SW480 (cell line): Measurements from ENCODE around the gene NR6A1.

Experiments used
- DNase-seq: peaks from one replicate; pipeline ENCODE4 v3.0.0-alpha.2; 2016; ENCODE audit warnings: low spot score

NR6A1 gene

DNA sequence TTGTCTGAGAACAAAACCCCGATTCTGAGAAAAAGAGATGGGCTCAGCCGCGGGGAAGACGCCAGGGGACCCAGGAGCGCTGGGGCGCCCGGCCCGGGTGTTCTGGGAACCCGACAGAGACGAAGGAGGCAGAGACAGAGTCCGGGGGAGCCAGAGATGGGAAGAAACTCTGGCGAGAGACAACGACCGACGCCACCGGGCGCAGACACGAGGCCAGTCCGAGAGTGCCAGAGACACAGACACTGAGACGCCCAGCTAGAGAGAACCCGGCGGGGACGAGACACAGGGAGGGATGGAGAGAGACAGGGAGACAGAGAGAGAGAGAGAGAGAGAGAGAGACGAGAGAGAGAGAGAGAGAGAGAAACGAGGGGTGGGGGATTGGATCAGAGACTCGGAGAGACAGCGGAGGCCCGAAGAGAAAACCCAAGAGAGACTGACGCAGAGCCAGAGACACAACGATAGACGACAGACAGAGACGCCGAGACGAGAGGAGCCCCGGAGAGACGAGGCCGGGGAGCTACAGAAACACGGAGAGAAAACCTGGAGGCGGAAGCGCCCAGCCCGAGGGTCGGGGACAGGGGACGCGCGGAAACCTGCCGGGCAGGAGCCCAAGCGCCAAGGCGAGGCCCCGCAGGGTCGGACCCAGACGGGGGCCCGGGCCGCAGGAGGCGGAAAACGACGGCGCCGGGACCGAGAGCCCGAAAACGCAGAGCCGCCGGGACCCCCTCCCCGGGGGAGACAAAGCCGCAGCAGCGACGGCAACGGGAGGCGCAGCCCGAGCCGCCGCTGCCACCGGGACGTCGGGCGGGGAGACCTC lies 267.2 kb downstream of the NR6A1 start:
- no peak for DNase-seq

DNA sequence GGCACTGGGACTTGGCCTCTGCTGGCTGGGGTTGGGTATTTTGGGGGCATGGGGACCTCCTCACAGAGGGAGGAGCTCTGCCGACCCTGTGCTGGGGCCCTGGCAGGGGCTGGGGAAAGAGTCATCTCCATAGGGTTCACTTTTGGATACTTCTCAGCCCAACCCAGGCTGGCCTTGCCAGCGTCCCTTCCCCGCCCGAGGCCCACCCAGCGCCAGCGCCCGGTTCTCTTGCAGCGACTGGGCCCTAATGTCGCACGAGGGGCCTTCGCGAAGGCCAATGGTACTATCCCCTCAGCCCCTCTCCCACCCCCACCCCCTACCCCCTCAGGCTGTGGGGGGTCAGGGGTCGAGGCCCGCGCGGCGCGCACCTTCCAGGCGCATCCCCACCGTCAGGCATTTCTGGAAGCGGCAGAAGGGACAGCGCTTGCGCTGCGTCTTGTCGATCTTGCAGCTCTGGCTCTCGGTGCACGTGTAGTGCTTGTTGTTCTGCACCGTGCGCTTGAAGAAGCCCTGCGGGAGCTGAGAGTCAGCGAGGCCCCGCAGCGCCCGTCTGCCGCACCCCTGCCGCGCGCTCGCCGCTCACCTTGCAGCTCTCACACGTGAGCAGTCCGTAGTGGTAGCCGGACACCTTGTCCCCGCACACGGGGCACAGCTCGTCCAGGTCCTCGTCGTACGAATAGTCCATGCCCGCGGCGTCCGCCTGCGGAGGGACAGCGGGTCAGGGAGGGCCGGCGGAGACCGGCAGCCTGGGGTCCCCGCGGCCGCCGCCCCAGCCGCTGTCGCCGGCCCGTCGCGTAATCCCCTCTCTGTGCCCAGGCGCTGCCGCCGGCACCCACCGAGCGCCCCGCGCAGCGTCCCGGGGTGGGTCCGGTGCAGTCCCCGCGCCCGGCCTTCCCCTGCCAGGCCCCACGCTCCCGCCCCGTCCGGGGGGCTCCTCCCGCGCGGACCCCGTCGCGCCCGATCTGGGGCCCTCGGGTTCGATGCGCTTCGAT lies 268.1 kb downstream of the NR6A1 start:
- DNase-seq, result no peak

DNA sequence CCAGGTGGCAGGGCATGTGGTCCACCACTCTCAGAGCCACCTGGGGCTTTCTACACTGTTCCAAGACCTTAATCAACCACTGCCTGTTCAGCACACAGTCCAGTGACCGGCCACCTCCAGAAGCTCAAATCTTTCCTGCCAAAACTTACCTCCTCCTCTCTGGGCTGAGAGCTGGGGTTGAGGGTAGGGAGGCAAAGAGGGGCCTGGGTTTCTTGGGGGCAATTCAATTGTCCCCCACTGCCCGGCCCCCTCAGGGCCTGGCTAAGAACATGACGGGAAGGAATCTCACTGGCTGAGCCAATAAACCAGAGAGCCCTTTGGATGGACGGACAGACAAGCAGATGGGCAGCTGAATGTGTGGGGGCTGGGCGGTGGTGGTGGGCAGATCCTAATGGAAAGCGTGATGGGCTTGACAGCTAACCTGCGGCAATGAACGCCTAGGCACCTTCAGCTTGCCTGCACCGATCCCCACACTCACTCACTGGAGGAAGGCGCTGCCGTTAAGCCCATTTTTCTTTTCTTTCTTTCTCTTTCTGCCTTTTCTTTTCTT lies 269.3 kb downstream of the NR6A1 start:
- no peak for DNase-seq

GRCh38 chr9:124500796-124501611 lies 270.1 kb downstream of the NR6A1 start:
- no peak for DNase-seq

DNA sequence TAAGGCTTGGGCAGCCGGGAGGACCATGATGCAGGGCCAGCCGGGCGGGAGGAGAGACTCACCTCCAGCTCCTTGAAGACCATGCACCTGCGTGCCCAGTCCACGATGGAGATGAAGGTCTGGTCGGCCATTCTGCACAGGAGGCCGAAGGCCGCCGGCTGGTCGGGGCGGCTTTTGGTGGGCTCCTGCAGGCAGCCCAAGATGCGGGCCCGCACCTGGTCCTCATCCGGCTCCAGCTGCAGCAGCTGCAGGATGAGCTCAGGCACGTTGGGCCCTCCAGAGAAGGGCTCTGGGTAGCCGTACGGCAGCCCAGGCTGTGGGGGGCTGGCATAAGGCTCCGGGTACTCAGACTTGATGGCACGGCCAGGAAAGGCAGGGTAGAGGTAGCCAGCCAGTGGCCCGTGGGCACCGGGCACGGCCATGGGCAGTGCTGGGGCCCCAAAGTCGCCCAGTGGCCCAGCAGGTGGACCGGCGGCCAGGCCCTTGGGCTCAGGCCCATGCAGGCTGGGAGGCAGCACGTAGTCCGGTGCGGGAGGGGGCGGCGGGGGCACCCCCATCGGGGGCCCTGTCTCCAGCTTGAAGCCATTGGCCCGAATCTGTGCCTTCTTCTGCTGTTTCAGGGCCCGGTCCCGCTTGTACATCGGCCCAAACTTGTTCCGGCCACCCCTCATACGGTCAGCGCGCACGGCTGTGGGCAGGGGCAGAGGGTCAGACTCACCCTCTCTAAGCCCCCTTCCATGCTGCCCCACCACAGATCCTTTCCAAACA lies 270.9 kb downstream of the NR6A1 start:
- DNase-seq, result no peak

GRCh38 chr9:124499216-124499615 lies 271.9 kb downstream of the NR6A1 start:
- DNase-seq, result no peak

DNA sequence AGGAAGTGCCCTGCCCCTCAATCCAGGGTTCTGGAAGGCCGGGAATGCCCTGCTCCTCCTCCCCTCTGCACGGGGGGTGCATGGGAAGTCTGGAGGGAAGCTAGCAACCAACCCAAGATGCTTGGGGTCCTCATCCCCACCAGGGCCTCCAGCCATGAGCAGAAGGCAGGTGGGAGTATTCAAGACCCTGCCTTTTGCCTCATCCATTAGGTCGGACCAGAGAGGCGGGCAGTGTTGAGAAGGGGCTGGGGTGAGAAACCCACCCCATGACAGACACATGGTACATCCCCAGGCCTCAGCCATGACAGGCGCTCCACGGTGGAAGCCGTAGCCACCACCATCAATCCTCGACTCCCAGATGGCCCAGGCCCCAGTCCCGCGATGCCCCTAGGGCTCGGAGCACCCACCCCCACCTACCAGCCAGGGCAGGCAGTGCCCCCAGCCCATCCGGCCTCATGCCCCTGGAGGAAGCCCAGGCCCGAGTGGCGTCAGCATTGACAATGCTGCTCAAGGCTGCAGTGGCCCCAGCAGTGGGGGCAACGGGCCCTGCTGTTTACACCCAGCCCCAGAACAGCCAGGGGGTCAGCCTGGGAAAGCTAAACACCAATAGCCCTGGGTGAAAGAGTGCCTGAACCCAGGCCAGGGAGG lies 272.5 kb downstream of the NR6A1 start:
- no peak for DNase-seq

DNA sequence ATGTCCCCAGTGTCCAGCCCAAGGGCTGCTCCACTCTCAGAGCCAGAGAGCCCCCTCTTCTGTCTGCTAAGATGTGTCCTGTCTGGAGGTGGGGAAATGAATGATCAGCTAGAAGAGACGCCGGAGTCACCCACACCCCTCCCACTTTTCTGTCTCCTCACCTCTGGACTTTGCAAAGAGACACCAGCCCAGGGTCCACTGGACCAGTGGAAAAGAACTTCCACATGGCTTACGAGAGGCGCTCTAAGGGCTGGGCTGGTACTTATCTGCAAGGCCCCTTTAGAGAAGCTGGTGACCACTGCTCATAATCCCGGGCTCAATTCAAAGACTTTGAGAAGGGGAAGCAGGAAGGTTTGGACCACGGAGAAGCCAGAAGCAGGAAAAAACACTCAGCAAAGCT lies 273.1 kb downstream of the NR6A1 start:
- DNase-seq, result no peak

GRCh38 chr9:124497441-124497840 lies 273.7 kb downstream of the NR6A1 start:
- no peak for DNase-seq

GRCh38 chr9:124496463-124496862 lies 274.6 kb downstream of the NR6A1 start:
- DNase-seq, result no peak

GRCh38 chr9:124496075-124496449 lies 275.0 kb downstream of the NR6A1 start:
- DNase-seq, result no peak

- DNase-seq, result no peak
Observed at GRCh38 chr9:124495126-124496074, 275.7 kb downstream of the NR6A1 start.

GRCh38 chr9:124493794-124494479 lies 277.2 kb downstream of the NR6A1 start:
- DNase-seq, result no peak

DNA sequence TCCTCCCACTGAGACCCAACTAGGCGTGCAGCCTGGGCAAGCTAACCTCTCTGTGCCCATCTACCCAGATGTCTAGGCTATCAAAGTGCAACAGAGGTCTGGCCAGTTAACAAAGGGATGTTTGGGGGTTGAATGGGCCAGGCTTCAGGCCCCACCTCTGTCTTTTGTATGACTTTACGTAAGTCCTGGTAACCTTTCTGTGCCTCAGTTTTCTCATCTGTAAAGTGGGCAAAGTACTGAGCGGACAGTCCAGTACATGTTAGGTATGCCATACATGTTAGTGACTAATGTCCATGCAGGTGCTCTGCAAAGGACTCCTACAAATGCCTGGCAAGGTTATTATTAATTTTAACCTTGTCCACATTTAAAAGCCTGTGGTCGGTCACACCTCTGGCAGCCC lies 277.9 kb downstream of the NR6A1 start:
- no peak for DNase-seq

- no peak for DNase-seq
Observed at GRCh38 chr9:124492818-124493217, 278.3 kb downstream of the NR6A1 start.

DNA sequence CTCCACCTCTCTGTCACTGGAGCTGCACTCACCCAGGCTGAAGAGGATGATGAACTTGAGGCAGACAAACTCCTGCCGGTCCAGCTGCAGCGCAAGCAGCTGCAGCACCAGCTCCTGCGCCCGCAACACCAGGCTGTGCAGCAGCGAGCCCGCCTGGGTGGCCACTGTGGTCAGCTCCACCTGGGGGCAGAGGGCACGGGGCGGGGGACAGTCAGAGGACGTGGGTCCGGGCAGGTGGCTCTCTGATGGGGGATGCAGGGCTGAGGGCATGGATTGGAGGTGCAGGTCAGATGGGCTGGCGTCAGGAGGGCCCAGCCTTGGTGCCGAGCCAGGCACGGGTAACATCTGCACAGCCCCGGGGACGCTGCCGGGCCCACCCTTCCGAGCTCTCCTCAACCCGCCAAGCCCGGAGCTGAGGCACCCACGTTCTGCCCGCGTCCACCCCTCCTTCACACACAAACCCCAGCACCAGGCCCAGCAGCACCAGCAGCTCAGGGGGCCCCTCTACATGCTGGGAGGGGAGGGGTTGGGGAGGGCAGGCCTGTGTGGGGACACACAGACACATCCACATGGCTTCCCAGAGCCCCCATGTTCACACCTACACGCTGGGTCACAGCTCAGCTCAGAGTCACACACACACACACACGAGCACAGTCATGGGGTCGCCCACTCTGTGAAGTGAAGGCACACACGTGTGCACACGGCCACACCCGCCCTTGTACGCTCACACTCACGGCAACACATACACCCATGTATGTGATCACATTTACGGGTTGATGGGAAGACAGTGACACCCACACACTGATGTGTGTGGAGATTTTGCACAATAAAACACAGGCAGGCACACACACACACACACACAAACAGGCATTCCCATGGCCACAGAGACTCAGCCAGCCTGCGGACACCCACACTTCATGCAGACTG lies 279.8 kb downstream of the NR6A1 start:
- no peak for DNase-seq

- DNase-seq, result no peak
Observed at GRCh38 chr9:124490004-124490403, 281.1 kb downstream of the NR6A1 start.

GRCh38 chr9:124489222-124489621 lies 281.9 kb downstream of the NR6A1 start:
- peak; percentile 65 for DNase-seq
